Osteoblast (primary cell): ENCODE measurements around the gene ZNF14. TPM values are rescaled to one million over a fixed set of nuclear protein-coding genes. Genes with fewer than 3 reads are reported as not detected.

ENCODE experiments used
- DNase-seq: peaks from one replicate; pipeline ENCODE4 v3.0.0; 2011; ENCODE audit warnings: low spot score, mixed read lengths; ENCODE audit not compliant: insufficient read length; ENCODE audit errors: missing footprints
- H2AFZ ChIP-seq: 2 replicates; pipeline ENCODE4 v1.6.0; 2011; ENCODE audit warnings: mild to moderate bottlenecking, low read length
- H3K27ac ChIP-seq: 2 replicates; pipeline ENCODE4 v1.5.1; 2011; ENCODE audit warnings: mild to moderate bottlenecking, low read depth, low read length, moderate library complexity
- H3K27me3 ChIP-seq: 2 replicates; pipeline ENCODE4 v1.6.0; 2012; ENCODE audit warnings: mild to moderate bottlenecking, control low read depth, inconsistent platforms, low read length, moderate library complexity; ENCODE audit not compliant: insufficient read depth
- H3K36me3 ChIP-seq: 2 replicates; pipeline ENCODE4 v1.5.1; 2011; ENCODE audit warnings: mild to moderate bottlenecking, low read length, control low read depth, moderate library complexity; ENCODE audit not compliant: insufficient read depth
- H3K4me1 ChIP-seq: 2 replicates; pipeline ENCODE4 v1.5.1; 2011; ENCODE audit warnings: mild to moderate bottlenecking, low read length, control low read depth, moderate library complexity; ENCODE audit not compliant: insufficient read depth
- H3K4me2 ChIP-seq: 2 replicates; pipeline ENCODE4 v1.6.0; 2011; ENCODE audit warnings: mild to moderate bottlenecking, low read length; ENCODE audit not compliant: insufficient read depth
- H3K4me3 ChIP-seq: fragments of 200-600 bp; sonication (generic); 3 replicates; pipeline ENCODE4 v1.5.1; 2012; ENCODE audit warnings: mild to moderate bottlenecking, low read length, inconsistent platforms; ENCODE audit not compliant: insufficient read depth
- H3K79me2 ChIP-seq: 2 replicates; pipeline ENCODE4 v1.6.0; 2012; ENCODE audit warnings: mild to moderate bottlenecking, low read length, control low read depth, inconsistent platforms; ENCODE audit not compliant: insufficient read depth
- H3K9me3 ChIP-seq: 2 replicates; pipeline ENCODE4 v1.5.1; 2011; ENCODE audit warnings: low read depth, low read length, control low read depth
- H4K20me1 ChIP-seq: 2 replicates; pipeline ENCODE4 v1.6.0; 2012; ENCODE audit warnings: mild to moderate bottlenecking, low read length, control low read depth; ENCODE audit not compliant: insufficient read depth
- total RNA-seq: library from RNA; depleted of rRNA; stranded (reverse); fragments of >200 nt; gene quantifications from 2 replicates; pipeline ENCODE4 v1.2.3, GENCODE V29; 2012
- TF ChIP-seq, protein P1 (sequence below): IDR thresholded peaks from 2 replicates; pipeline ENCODE4 v1.5.1; 2011; ENCODE audit warnings: mild to moderate bottlenecking, low read depth, low read length, moderate library complexity; ENCODE audit errors: extremely low read depth

ZNF14 gene
- total RNA-seq, 1 donor, result 6.5 TPM

DNA sequence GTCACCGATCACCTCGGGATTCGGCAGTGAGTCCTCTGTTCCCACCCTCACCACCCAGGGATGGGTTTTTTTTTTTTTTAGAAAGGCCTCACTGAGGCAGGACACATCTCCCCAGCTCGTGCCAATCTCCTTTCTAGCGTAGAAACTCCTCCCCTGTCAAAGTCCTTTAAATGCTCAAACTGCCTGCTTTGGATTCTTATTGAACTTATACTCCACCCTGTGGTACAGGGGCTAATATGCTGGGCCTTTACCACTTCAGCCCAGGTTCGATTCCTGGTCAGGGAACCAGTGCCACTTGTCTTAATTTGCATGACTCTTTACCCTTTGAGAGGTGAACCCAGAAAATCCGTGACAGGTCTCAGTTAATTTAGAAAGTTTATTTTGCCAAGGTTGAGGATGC lies 8.3 kb upstream of the ZNF14 start:
- no peaks in the 10 kb centered on the region for H4K20me1 ChIP-seq
- no peaks in the 10 kb centered on the region for H3K4me1 ChIP-seq
- no peaks in the 10 kb centered on the region for H3K36me3 ChIP-seq
- no peaks in the 10 kb centered on the region for H3K9me3 ChIP-seq
- H3K79me2 ChIP-seq, result no peaks in the 10 kb centered on the region
- H3K27me3 ChIP-seq, result no peaks in the 10 kb centered on the region
- no peak overlapping the region for H3K4me2 ChIP-seq
- no peak overlapping the region for H2AFZ ChIP-seq
- TF ChIP-seq, protein P1, sequence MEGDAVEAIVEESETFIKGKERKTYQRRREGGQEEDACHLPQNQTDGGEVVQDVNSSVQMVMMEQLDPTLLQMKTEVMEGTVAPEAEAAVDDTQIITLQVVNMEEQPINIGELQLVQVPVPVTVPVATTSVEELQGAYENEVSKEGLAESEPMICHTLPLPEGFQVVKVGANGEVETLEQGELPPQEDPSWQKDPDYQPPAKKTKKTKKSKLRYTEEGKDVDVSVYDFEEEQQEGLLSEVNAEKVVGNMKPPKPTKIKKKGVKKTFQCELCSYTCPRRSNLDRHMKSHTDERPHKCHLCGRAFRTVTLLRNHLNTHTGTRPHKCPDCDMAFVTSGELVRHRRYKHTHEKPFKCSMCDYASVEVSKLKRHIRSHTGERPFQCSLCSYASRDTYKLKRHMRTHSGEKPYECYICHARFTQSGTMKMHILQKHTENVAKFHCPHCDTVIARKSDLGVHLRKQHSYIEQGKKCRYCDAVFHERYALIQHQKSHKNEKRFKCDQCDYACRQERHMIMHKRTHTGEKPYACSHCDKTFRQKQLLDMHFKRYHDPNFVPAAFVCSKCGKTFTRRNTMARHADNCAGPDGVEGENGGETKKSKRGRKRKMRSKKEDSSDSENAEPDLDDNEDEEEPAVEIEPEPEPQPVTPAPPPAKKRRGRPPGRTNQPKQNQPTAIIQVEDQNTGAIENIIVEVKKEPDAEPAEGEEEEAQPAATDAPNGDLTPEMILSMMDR, result no peak
- peak; percentile 45 for DNase-seq
- no peak overlapping the region for H3K4me3 ChIP-seq
- no peak overlapping the region for H3K27ac ChIP-seq

DNA sequence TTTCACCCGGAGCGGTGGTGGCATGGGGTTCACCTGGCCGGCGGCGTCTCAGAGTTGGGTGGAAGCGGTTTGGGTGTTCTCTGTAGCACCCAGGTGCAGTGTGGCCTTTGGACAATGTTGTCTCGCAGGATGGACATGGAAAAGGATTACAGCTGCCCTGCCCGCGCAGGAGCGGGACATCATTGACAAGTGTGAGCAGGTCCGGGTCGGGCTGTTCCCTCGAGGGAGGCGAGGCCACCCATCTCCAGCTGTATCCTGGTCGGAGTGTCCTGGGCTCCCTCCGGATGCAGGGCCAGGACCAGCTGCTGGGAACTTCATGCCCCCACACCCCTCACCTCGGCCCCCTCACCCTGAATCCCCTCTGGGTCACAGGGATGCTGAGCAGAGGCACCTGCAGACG lies 7.8 kb upstream of the ZNF14 start:
- peak; percentile 25 for DNase-seq
- Histone ChIP-seq H2AFZ (no peak overlapping the region), H3K4me3 (no peak overlapping the region), H3K79me2 (no peaks in the 10 kb centered on the region), H3K4me1 (no peaks in the 10 kb centered on the region), H3K9me3 (no peaks in the 10 kb centered on the region), H3K27ac (no peak overlapping the region), H3K4me2 (no peak overlapping the region), H3K36me3 (no peaks in the 10 kb centered on the region), H4K20me1 (no peaks in the 10 kb centered on the region), H3K27me3 (no peaks in the 10 kb centered on the region)
- TF ChIP-seq, protein P1, result no peak

GRCh38 chr19:19738564-19738963 lies 5.7 kb upstream of the ZNF14 start:
- Histone ChIP-seq H3K36me3 (no peaks in the 10 kb centered on the region), H3K4me3 (no peak overlapping the region), H3K9me3 (no peaks in the 10 kb centered on the region)

GRCh38 chr19:19737559-19738332 lies 4.8 kb upstream of the ZNF14 start:
- no peak overlapping the region for H3K4me2 ChIP-seq
- no peaks in the 10 kb centered on the region for H3K27me3 ChIP-seq
- no peak overlapping the region for H2AFZ ChIP-seq
- H3K4me1 ChIP-seq, result no peaks in the 10 kb centered on the region
- no peaks in the 10 kb centered on the region for H4K20me1 ChIP-seq
- peaks cover 2% of the 10 kb centered on the region for H3K79me2 ChIP-seq
- H3K27ac ChIP-seq, result no peak overlapping the region
- DNase-seq, result peak; percentile 42
- TF ChIP-seq, protein P1, result no peak
- no peaks in the 10 kb centered on the region for H3K9me3 ChIP-seq
- no peak overlapping the region for H3K4me3 ChIP-seq
- H3K36me3 ChIP-seq, result no peaks in the 10 kb centered on the region

More at GRCh38 chr19:19738564-19738963, 5.7 kb upstream of the ZNF14 start:
- no peaks in the 10 kb centered on the region for H4K20me1 ChIP-seq
- no peak overlapping the region for H3K4me2 ChIP-seq
- DNase-seq, result no peak
- no peaks in the 10 kb centered on the region for H3K4me1 ChIP-seq
- TF ChIP-seq, protein P1, result no peak
- H2AFZ ChIP-seq, result no peak overlapping the region
- H3K79me2 ChIP-seq, result no peaks in the 10 kb centered on the region
- H3K27ac ChIP-seq, result no peak overlapping the region
- no peaks in the 10 kb centered on the region for H3K27me3 ChIP-seq
